Measurements from ENCODE around the gene CTNND2.

The CTNND2 gene

DNA sequence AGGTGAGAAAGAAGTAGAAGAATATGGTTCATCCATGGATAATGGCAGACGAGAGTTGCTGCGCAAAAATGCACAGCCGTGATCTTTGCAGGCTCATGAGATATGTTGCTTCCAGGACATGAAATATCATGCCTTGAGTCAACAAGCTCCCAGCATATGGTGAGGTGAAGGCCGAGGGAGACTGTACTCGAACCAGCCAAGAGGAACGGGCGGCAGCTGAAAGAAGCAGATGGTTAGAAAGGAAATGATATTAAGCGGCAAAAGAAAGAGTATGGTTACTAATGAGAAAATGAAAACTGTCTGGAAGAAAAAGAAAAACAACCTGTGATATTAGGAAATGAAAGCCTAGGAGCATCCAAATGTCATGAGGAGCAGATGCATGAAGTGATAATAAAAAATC is 798.5 kb downstream of the CTNND2 start:
- no peak overlapping the region for H3K4me3 ChIP-seq (ENCODE audit: low read depth, low read length)
- CTCF ChIA-PET: no interaction called here
- TF ChIP-seq, protein P1, sequence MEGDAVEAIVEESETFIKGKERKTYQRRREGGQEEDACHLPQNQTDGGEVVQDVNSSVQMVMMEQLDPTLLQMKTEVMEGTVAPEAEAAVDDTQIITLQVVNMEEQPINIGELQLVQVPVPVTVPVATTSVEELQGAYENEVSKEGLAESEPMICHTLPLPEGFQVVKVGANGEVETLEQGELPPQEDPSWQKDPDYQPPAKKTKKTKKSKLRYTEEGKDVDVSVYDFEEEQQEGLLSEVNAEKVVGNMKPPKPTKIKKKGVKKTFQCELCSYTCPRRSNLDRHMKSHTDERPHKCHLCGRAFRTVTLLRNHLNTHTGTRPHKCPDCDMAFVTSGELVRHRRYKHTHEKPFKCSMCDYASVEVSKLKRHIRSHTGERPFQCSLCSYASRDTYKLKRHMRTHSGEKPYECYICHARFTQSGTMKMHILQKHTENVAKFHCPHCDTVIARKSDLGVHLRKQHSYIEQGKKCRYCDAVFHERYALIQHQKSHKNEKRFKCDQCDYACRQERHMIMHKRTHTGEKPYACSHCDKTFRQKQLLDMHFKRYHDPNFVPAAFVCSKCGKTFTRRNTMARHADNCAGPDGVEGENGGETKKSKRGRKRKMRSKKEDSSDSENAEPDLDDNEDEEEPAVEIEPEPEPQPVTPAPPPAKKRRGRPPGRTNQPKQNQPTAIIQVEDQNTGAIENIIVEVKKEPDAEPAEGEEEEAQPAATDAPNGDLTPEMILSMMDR (IDR thresholded peaks at IDR 0.05; ENCODE audit: insufficient read depth, low read length, missing control alignments): no peak
- POLR2A ChIA-PET: no interaction called here
- DNase-seq (ENCODE audit: low read depth, low spot score): no peak

DNA sequence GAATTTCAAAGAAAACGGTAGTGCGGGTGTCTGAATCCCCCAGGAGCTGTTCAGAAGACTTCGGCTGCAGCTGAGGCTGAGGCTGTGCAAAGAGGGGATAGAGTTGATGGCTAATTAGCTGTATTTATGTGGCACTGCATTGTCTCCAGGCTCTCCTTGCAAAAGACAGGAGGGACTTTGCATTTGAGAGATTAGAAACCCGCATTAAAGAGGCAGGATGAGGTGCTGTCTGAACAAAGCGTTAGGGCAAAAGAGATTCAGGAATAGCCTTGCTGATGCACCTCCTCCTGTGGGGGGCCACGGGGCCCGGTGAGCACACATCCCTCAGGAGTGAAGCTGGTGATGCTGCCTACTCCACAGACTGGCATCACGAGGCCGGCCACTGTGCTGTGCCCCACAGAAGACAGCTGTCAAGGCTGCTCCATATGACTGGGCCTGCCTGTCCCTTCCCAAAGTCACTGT is 799.6 kb downstream of the CTNND2 start:
- TF ChIP-seq, protein P1 (IDR thresholded peaks at IDR 0.05; ENCODE audit: insufficient read depth, low read length, missing control alignments): no peak
- CTCF ChIA-PET: no interaction called here
- H3K4me3 ChIP-seq (ENCODE audit: low read depth, low read length): no peak overlapping the region
- no peak for DNase-seq (ENCODE audit: low read depth, low spot score)
- POLR2A ChIA-PET: no interaction called here

GRCh38 chr5:11104210-11104609 is 800.0 kb downstream of the CTNND2 start:
- TF ChIP-seq, protein P1 (IDR thresholded peaks at IDR 0.05; ENCODE audit: insufficient read depth, low read length, missing control alignments): no peak
- DNase-seq (ENCODE audit: low read depth, low spot score): no peak
- CTCF ChIA-PET: no interaction called here
- POLR2A ChIA-PET: no interaction called here
- H3K4me3 ChIP-seq (ENCODE audit: low read depth, low read length): no peak overlapping the region

DNA sequence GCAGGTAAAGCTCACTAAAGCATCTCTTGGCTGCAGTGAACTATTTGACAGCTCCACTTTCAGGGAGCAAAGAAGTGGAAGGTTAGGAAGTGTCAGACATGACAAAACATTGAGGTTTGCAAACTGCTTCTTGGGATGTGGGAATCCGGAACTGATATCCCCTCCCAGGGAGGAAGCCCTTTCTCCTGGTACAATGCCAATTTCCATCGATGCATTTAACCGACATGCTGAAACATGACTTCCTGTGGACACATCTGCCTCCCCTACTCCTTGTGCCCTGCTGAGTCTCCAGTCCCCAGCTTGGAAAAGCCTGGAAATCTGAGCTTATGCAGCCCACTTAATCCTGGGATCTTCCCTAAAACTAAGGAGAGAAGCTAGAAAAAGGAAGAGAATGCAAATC is 820.1 kb downstream of the CTNND2 start:
- ChIA-PET CTCF (no interaction called here), POLR2A (no interaction called here)

DNA sequence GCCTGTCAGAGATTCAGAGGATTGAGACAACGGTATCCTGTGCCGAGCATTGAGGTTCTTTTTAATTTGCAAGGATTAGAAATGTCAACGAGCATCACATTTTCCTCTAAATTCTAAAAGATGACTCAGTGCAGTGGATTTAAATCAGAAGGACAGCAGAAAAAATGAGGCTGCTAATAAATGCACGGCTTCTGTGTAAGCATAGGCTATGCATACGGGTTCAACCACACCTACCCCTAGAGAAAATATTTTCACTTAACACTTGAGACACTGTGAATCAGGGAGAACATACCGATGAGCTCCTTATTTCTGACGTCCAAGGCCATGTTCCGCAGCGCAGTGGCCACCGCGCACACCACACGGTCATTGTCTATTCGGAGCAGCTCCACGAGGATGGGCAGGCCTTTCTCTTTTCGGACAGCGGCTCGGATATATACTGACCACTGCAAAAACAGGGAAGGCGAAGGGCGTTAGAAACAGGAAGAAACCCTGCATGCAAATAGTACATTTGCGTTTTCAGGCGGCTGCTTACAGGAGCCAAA is 821.8 kb downstream of the CTNND2 start:
- no peak overlapping the region for H3K4me3 ChIP-seq (ENCODE audit: low read depth, low read length)
- TF ChIP-seq, protein P1 (IDR thresholded peaks at IDR 0.05; ENCODE audit: insufficient read depth, low read length, missing control alignments): no peak
- ChIA-PET CTCF (no interaction called here), POLR2A (no interaction called here)
- no peak for DNase-seq (ENCODE audit: low read depth, low spot score)

More for the DNA sequence above, 820.1 kb downstream of the CTNND2 start:
- DNase-seq (ENCODE audit: low read depth, low spot score): no peak
- no peak overlapping the region for H3K4me3 ChIP-seq (ENCODE audit: low read depth, low read length)
- TF ChIP-seq, protein P1 (IDR thresholded peaks at IDR 0.05; ENCODE audit: insufficient read depth, low read length, missing control alignments): no peak

- ChIA-PET POLR2A (no interaction called here), CTCF (no interaction called here)
- TF ChIP-seq, protein P1 (IDR thresholded peaks at IDR 0.05; ENCODE audit: insufficient read depth, low read length, missing control alignments): no peak
- DNase-seq (ENCODE audit: low read depth, low spot score): no peak
- H3K4me3 ChIP-seq (ENCODE audit: low read depth, low read length): no peak overlapping the region
Observed at GRCh38 chr5:11076945-11077613, 827.2 kb downstream of the CTNND2 start.
